Measurements from ENCODE around the gene SUV39H2. TPM values are rescaled to one million over a fixed set of nuclear protein-coding genes. Genes with fewer than 3 reads are reported as not detected.
"Not testable (repeated sequence)": the region's sequence is repeated elsewhere in the genome, so short reads cannot be mapped to it uniquely, and the experiment has no call there.

The SUV39H2 gene
- total and polyA plus RNA-seq, 7 experiments from 2014 or later: 2.4 to 25.0 (median 6.8) TPM

DNA sequence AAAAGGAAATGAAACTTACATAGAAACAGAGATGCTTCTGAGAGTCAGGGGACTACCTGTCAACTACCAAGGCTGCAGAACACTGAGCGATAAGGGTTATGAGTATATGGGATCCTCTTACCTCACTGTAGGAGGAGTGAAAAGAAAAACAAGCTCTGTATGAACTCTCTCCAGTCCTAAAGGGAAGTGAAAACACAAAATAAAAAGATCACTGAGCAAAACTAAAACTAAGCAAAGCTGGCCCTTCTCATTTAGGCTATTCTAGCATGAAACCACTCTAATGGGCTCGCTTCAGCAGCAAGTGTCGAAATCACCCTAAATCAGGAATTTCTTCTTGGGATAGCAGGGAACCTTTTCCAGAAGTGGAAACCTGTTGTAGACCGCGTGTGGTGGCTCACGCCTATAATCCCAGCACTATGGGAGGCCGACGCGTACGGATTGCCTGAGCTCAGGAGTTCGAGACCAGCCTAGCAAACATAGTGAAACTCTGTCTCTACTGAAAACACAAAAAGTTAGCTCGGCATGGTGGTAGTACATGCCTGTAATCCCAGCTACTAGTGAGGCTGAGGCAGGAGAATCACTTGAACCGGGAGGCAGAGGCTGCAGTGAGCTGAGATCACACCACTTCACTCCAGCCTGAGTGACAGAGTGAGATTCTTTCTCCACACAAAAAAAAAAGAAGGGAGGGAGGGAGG lies 48.2 kb downstream of the SUV39H2 start:
- H3K4me1 ChIP-seq (ENCODE audit: control insufficient read depth in 2 of 2, insufficient read depth in 2 of 2, low read length in 2 of 2): no peaks in the 10 kb centered on the region
- no peaks in the 10 kb centered on the region for H3K9me3 ChIP-seq (ENCODE audit: control insufficient read depth in 2 of 3, low read length in 3 of 3)
- ATAC-seq: no peak
- H3K27me3 ChIP-seq (ENCODE audit: control insufficient read depth in 2 of 2, insufficient read depth in 2 of 2, low read length in 2 of 2): no peaks in the 10 kb centered on the region
- H3K27me3 Mint-ChIP-seq: no peaks in the 10 kb centered on the region
- intact Hi-C loops (cut with micrococcal nuclease): no loop called here
- H3K36me3 ChIP-seq (ENCODE audit: control insufficient read depth in 2 of 3, insufficient read depth in 3 of 3, low read length in 3 of 3): peaks cover 9 to 69% (median 33%) of the 10 kb centered on the region in 3 experiments
- H3K4me1 Mint-ChIP-seq: peaks cover 0 to 4% (median 0%) of the 10 kb centered on the region in 7 donors
- ChIA-PET POLR2A (no interaction called here), CTCF (no interaction called here)
- no peak overlapping the region for H3K4me3 ChIP-seq (ENCODE audit: low read length)
- no peak for DNase-seq
- H3K9me3 Mint-ChIP-seq: no peaks in the 10 kb centered on the region
- H3K36me3 Mint-ChIP-seq: peaks cover 22 to 62% (median 44%) of the 10 kb centered on the region in 5 donors
- peak overlapping the region in 1 of 9 donors; percentile 29 for H3K27ac Mint-ChIP-seq
- H3K27ac ChIP-seq (ENCODE audit: low read depth, low read length): no peak overlapping the region
- no peak overlapping the region for H3K4me3 Mint-ChIP-seq

DNA sequence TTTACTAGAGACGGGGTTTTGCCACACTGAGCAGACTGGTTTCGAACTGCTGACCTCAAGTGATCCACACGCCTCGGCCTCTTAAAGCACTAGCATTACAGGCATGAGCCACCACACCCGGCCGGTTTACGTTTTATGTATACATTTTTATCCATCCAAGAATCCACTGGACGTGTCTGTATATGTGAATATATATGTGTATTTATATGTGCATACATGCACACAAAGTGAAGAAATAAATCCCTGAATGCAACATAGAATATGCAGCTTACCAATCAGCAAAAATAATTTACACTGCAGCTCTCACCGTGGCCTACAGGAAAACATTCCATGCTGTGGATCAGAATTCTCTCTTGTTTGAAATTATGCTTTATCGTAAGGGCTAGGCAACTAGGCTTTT lies 51.9 kb downstream of the SUV39H2 start:
- CTCF ChIA-PET: no interaction called here

DNA sequence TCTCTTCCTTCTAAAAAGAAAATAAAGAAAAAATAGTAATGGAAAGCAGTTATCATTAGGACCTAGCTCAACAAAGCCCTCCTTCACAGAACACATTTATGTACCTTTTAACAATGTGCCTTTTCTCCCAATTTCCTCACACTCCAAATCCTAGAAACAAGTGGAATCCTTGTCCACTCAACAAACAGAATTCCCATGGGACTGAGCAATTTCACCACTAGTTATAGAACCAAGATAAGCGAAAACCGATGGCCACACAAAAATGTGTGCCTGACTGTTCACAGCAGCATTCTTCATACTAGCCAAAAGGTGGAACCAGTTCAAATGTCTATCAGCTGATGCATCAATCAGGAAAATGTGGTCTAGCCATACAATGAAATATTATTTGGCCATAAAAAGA lies 57.9 kb downstream of the SUV39H2 start:
- ChIA-PET CTCF (interaction anchor here (0.7 kb wide), 1 partner anchor 38 kb away, joined by 3 read pairs; no protein-coding TSS in a partner anchor), POLR2A (interaction anchor here (0.7 kb wide), 1 partner anchor 58 kb away, joined by 3 read pairs; the partner anchor contains the start of gene SUV39H2)
- intact Hi-C loops (cut with micrococcal nuclease): no loop called here
- Histone ChIP-seq H3K4me3 (ENCODE audit: low read length) (no peak overlapping the region), H3K36me3 (ENCODE audit: control insufficient read depth in 2 of 3, insufficient read depth in 3 of 3, low read length in 3 of 3) (peaks cover 0 to 53% (median under 1%) of the 10 kb centered on the region in 3 experiments), H3K9me3 (ENCODE audit: control insufficient read depth in 2 of 3, low read length in 3 of 3) (no peaks in the 10 kb centered on the region), H3K27ac (ENCODE audit: low read depth, low read length) (no peak overlapping the region), H3K4me1 (ENCODE audit: control insufficient read depth in 2 of 2, insufficient read depth in 2 of 2, low read length in 2 of 2) (no peaks in the 10 kb centered on the region), H3K27me3 (ENCODE audit: control insufficient read depth in 2 of 2, insufficient read depth in 2 of 2, low read length in 2 of 2) (no peaks in the 10 kb centered on the region)
- Mint-ChIP-seq H3K27me3 (no peaks in the 10 kb centered on the region), H3K4me3 (no peak overlapping the region), H3K4me1 (peaks cover 0 to 15% (median 0%) of the 10 kb centered on the region in 7 donors), H3K27ac (no peak overlapping the region), H3K36me3 (peaks cover 5 to 37% (median 22%) of the 10 kb centered on the region in 5 donors), H3K9me3 (no peaks in the 10 kb centered on the region)
- ATAC-seq (no peak), DNase-seq (no peak)

More for the DNA sequence above, 51.9 kb downstream of the SUV39H2 start:
- Histone ChIP-seq H3K4me3 (ENCODE audit: low read length) (no peak overlapping the region), H3K4me1 (ENCODE audit: control insufficient read depth in 2 of 2, insufficient read depth in 2 of 2, low read length in 2 of 2) (no peaks in the 10 kb centered on the region), H3K27me3 (ENCODE audit: control insufficient read depth in 2 of 2, insufficient read depth in 2 of 2, low read length in 2 of 2) (no peaks in the 10 kb centered on the region), H3K27ac (ENCODE audit: low read depth, low read length) (no peak overlapping the region), H3K9me3 (ENCODE audit: control insufficient read depth in 2 of 3, low read length in 3 of 3) (no peaks in the 10 kb centered on the region), H3K36me3 (ENCODE audit: control insufficient read depth in 2 of 3, insufficient read depth in 3 of 3, low read length in 3 of 3) (peaks cover 9 to 74% (median 19%) of the 10 kb centered on the region in 3 experiments)
- POLR2A ChIA-PET: no interaction called here
- Mint-ChIP-seq H3K4me1 (peaks cover 0 to 5% (median 0%) of the 10 kb centered on the region in 7 donors), H3K4me3 (no peak overlapping the region), H3K9me3 (no peaks in the 10 kb centered on the region), H3K36me3 (peaks cover 14 to 62% (median 39%) of the 10 kb centered on the region in 5 donors), H3K27ac (no peak overlapping the region), H3K27me3 (no peaks in the 10 kb centered on the region)
- intact Hi-C loops (cut with micrococcal nuclease): no loop called here
- no peak for ATAC-seq
- no peak for DNase-seq

DNA sequence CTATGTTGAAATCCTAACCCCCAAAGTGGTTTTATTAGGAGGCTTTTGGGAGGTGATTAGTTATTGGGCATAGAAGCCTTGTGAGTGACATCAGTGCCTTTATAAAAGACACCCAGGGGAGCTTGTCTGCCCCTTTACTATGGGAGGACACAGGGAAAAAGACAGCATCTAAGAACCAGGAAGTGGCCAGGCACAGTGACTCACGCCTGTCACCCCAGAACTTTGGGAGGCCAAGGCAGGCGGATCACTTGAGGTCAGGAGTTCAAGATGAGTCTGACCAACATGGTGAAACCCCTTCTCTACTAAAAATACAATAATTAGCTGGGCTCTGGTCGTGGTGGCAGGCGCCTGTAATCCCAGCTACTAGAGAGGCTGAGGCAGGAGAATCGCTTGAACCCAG lies 60.3 kb downstream of the SUV39H2 start:
- H3K4me3 Mint-ChIP-seq; POLR2A ChIA-PET; H3K4me1 ChIP-seq (ENCODE audit: control insufficient read depth in 2 of 2, insufficient read depth in 2 of 2, low read length in 2 of 2); H3K27ac ChIP-seq (ENCODE audit: low read depth, low read length); DNase-seq; CTCF ChIA-PET; intact Hi-C loops (cut with micrococcal nuclease); H3K4me3 ChIP-seq (ENCODE audit: low read length); H3K27me3 ChIP-seq (ENCODE audit: control insufficient read depth in 2 of 2, insufficient read depth in 2 of 2, low read length in 2 of 2); H3K9me3 Mint-ChIP-seq; H3K9me3 ChIP-seq (ENCODE audit: control insufficient read depth in 2 of 3, low read length in 3 of 3); H3K27me3 Mint-ChIP-seq: not testable (repeated sequence)
- peak; percentile 60 for ATAC-seq
- peak overlapping the region in 1 of 9 donors; percentile 23 for H3K27ac Mint-ChIP-seq
- H3K36me3 ChIP-seq (ENCODE audit: control insufficient read depth in 2 of 3, insufficient read depth in 3 of 3, low read length in 3 of 3): peaks cover 0 to 43% (median 0%) of the 10 kb centered on the region in 3 experiments
- H3K4me1 Mint-ChIP-seq: peaks cover 7 to 29% (median 13%) of the 10 kb centered on the region in 7 donors
- H3K36me3 Mint-ChIP-seq: peaks cover 8 to 28% (median 13%) of the 10 kb centered on the region in 5 donors

DNA sequence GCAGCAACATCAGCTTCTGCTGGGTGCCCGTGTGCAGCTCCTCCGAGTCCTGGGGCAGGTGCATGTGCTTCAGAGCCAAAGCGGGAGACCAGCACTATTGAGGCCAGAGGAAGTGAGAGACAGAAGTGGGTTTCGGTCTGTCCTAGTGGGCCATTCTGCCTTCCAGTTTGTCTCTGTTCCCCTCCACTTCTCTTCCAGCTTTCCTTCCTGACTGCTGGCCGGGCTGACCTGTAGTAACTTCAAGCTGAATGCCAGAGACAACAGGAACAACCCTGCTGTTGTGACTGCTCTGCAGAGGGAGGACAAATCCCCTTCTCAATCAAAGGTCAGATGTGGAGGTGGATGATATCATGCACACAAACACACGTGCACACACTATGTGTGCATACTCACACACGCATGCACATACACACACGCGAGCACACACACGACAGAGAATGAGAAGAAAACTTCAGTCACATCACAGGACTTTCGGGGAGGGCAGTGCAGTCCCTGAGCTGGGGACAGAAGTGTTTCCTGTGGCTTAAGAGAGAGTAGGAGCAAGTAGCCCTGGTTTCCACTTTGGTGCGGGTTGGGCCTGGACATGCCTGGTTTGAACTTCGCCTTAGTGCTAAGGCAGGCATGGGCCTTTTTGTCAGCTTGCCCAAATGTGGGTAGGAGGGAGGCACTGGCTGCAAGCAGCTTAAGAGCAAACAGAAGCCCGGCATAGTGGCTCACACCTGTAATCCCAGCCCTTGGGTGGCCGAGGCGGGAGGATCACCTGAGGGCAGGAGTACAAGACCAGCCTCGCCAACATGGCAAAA lies 63.7 kb downstream of the SUV39H2 start:
- H3K4me3 ChIP-seq (ENCODE audit: low read length); CTCF ChIA-PET; H3K27ac ChIP-seq (ENCODE audit: low read depth, low read length); H3K27me3 ChIP-seq (ENCODE audit: control insufficient read depth in 2 of 2, insufficient read depth in 2 of 2, low read length in 2 of 2); POLR2A ChIA-PET; ATAC-seq; H3K4me1 ChIP-seq (ENCODE audit: control insufficient read depth in 2 of 2, insufficient read depth in 2 of 2, low read length in 2 of 2); H3K27me3 Mint-ChIP-seq; H3K9me3 ChIP-seq (ENCODE audit: control insufficient read depth in 2 of 3, low read length in 3 of 3); H3K9me3 Mint-ChIP-seq; H3K4me3 Mint-ChIP-seq; DNase-seq; intact Hi-C loops (cut with micrococcal nuclease): not testable (repeated sequence)
- peak overlapping the region in 7 of 9 donors; percentile 23 to 80 (median 72) for H3K27ac Mint-ChIP-seq
- H3K36me3 ChIP-seq (ENCODE audit: control insufficient read depth in 2 of 3, insufficient read depth in 3 of 3, low read length in 3 of 3): peaks cover 2 to 43% (median 6%) of the 10 kb centered on the region in 3 experiments
- peaks cover 6 to 29% (median 14%) of the 10 kb centered on the region in 5 donors for H3K36me3 Mint-ChIP-seq
- peaks cover 6 to 34% (median 13%) of the 10 kb centered on the region in 7 donors for H3K4me1 Mint-ChIP-seq

DNA sequence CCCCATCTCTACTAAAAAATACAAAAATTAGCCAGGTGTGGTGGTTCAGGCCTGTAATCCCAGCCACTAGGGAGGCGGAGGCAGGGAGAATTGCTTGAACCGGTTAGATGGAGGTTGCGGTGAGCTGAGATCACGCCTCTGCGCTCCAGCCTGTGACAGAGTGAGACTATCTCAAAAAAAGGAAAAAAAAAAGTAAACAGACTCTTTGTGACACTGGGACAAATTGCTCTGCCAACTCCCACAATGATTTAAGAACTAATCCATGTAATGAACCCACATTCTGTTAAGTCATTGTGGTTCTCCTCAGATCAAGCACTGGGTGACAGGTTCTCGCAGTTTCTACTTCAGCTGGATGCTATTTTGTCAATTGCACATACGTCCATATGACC lies 64.3 kb downstream of the SUV39H2 start:
- ATAC-seq; H3K27me3 Mint-ChIP-seq; DNase-seq; H3K9me3 Mint-ChIP-seq; H3K9me3 ChIP-seq (ENCODE audit: control insufficient read depth in 2 of 3, low read length in 3 of 3); H3K4me3 ChIP-seq (ENCODE audit: low read length); H3K4me3 Mint-ChIP-seq; H3K27ac ChIP-seq (ENCODE audit: low read depth, low read length); CTCF ChIA-PET; intact Hi-C loops (cut with micrococcal nuclease); POLR2A ChIA-PET; H3K27me3 ChIP-seq (ENCODE audit: control insufficient read depth in 2 of 2, insufficient read depth in 2 of 2, low read length in 2 of 2); H3K4me1 ChIP-seq (ENCODE audit: control insufficient read depth in 2 of 2, insufficient read depth in 2 of 2, low read length in 2 of 2): not testable (repeated sequence)
- H3K4me1 Mint-ChIP-seq: peaks cover 6 to 33% (median 13%) of the 10 kb centered on the region in 7 donors
- H3K36me3 Mint-ChIP-seq: peaks cover 6 to 32% (median 16%) of the 10 kb centered on the region in 5 donors
- peak overlapping the region in 1 of 9 donors; percentile 60 for H3K27ac Mint-ChIP-seq
- H3K36me3 ChIP-seq (ENCODE audit: control insufficient read depth in 2 of 3, insufficient read depth in 3 of 3, low read length in 3 of 3): peaks cover 7 to 46% (median 12%) of the 10 kb centered on the region in 3 experiments
